Esophagus muscularis mucosa (tissue), 4 donors: ENCODE measurements around the gene CEL. TPM values are rescaled to one million over a fixed set of nuclear protein-coding genes. Genes with fewer than 3 reads are reported as not detected.

ENCODE experiments used
- DNase-seq: peaks from one replicate; pipeline ENCODE4 v3.0.0-alpha.2; 2017; ENCODE audit errors: extremely low spot score
- H3K27ac ChIP-seq, 4 donors: fragments of 200-600 bp; sonication (generic); replicated peaks in 1 of 4; 1 replicate in 3 of 4; 2 replicates in 1 of 4; pipeline ENCODE4 v1.5.1; 2016 to 2019; ENCODE audit warnings: mild to moderate bottlenecking in 1 of 4
- H3K27me3 ChIP-seq, 4 donors: fragments of 200-600 bp; sonication (generic); one replicate each; pipeline versions ENCODE4 v1.5.1 to v1.6.0; 2016 to 2019
- H3K36me3 ChIP-seq, 4 donors: fragments of 200-600 bp; sonication (generic); one replicate each; pipeline ENCODE4 v1.5.1; 2016 to 2019
- H3K4me1 ChIP-seq, 4 donors: fragments of 200-600 bp; sonication (generic); one replicate each; pipeline ENCODE4 v1.5.1; 2016 to 2019
- H3K4me3 ChIP-seq, 4 donors: fragments of 200-600 bp; sonication (generic); 1 replicate in 2 of 4; 2 replicates in 2 of 4; pipeline ENCODE4 v1.5.1; 2016 to 2019; ENCODE audit warnings: mild to moderate bottlenecking in 4 of 4, moderate library complexity in 1 of 4
- H3K9me3 ChIP-seq, 4 donors: fragments of 200-600 bp; sonication (generic); 1 replicate in 3 of 4; 2 replicates in 1 of 4; pipeline ENCODE4 v1.5.1; 2016 to 2019
- CTCF ChIP-seq, 3 experiments: fragments of 200-600 bp in 2 of 3; fragments of 450-650 bp in 1 of 3; sonication (generic) in 2 of 3; IDR thresholded peaks; one replicate each; pipeline ENCODE4 v1.5.1; 2017 to 2019; ENCODE audit warnings: antibody characterized with exemption in 3 of 3, mild to moderate bottlenecking in 2 of 3, moderate library complexity in 1 of 3
- EP300 ChIP-seq: sonication (generic); formaldehyde crosslinking; IDR thresholded peaks from one replicate; pipeline ENCODE4 v1.6.1; 2017; ENCODE audit warnings: antibody characterized with exemption
- POLR2A ChIP-seq: fragments of 450-650 bp; IDR thresholded peaks from one replicate; pipeline ENCODE4 v1.6.1; 2017; ENCODE audit warnings: antibody characterized with exemption, moderate library complexity, mild to moderate bottlenecking, low read depth
- POLR2AphosphoS5 ChIP-seq, 2 donors: sonication (generic); formaldehyde crosslinking; IDR thresholded peaks; one replicate each; pipeline ENCODE4 v1.6.1; 2017; ENCODE audit warnings: antibody characterized with exemption in 2 of 2
- WGBS: methylation state at CpG from one replicate; pipeline ENCODE4 v1.1.5; 2018; 5-methylcytosine and 5-hydroxymethylcytosine counted together
- intact Hi-C: fragments of 100-400 bp; cut with DNase I; formaldehyde crosslinking; loops from one replicate; pipeline ENCODE4 v1.15.1; 2023
- total RNA-seq, 4 donors: library from RNA; depleted of rRNA; stranded (reverse); fragments of >200 nt; gene quantifications; one replicate each; pipeline versions ENCODE4 v1.1.0 to v1.2.1, GENCODE V29; 2016

CEL gene
- total RNA-seq, 4 donors from 2014 or later = 0.17 to 0.42 (median 0.21) TPM

GRCh38 chr9:133064241-133065069, 2.7 kb downstream of the CEL start:
- TF ChIP-seq CTCF (IDR thresholded peaks at IDR 0.05) = no peak
- Histone ChIP-seq H3K36me3 (peaks cover 0 to 20% (median 5%) of the 10 kb centered on the region in 4 donors), H3K27ac (no peak overlapping the region), H3K9me3 (no peaks in the 10 kb centered on the region), H3K4me3 (no peak overlapping the region), H3K4me1 (peaks cover 0 to 10% (median 0%) of the 10 kb centered on the region in 4 donors), H3K27me3 (no peaks in the 10 kb centered on the region)
- DNase-seq = no peak
- intact Hi-C loops = no loop called here
- WGBS = 94% methylated on average over 15 of the region's 30 CpGs

- H3K27ac ChIP-seq = no peak overlapping the region
- intact Hi-C loops = no loop called here
- H3K4me1 ChIP-seq = peaks cover 0 to 6% (median 0%) of the 10 kb centered on the region in 4 donors
- H3K27me3 ChIP-seq = no peaks in the 10 kb centered on the region
- H3K9me3 ChIP-seq = no peaks in the 10 kb centered on the region
- H3K36me3 ChIP-seq = peaks cover 0 to 20% (median 5%) of the 10 kb centered on the region in 4 donors
- no peak for DNase-seq
- 97% methylated on average over 15 of the region's 17 CpGs for WGBS
- TF ChIP-seq POLR2A (no peak), EP300 (no peak), POLR2AphosphoS5 (IDR thresholded peaks at IDR 0.05) (no peak), CTCF (IDR thresholded peaks at IDR 0.05) (no peak)
- no peak overlapping the region for H3K4me3 ChIP-seq
These were observed 3.2 kb downstream of the CEL start for GRCh38 chr9:133065070-133065388.

GRCh38 chr9:133066181-133066983, 4.6 kb downstream of the CEL start:
- intact Hi-C loops = no loop called here
- no peaks in the 10 kb centered on the region for H3K27me3 ChIP-seq
- no peak overlapping the region for H3K27ac ChIP-seq
- no peak for DNase-seq
- WGBS = 93% methylated on average over 18 of the region's 25 CpGs
- TF ChIP-seq EP300 (no peak), POLR2A (no peak), POLR2AphosphoS5 (IDR thresholded peaks at IDR 0.05) (no peak), CTCF (IDR thresholded peaks at IDR 0.05) (no peak)
- H3K36me3 ChIP-seq = peaks cover 0 to 20% (median 9%) of the 10 kb centered on the region in 4 donors
- no peaks in the 10 kb centered on the region for H3K9me3 ChIP-seq
- H3K4me3 ChIP-seq = no peak overlapping the region
- H3K4me1 ChIP-seq = peaks cover 0 to under 1% (median 0%) of the 10 kb centered on the region in 4 donors

GRCh38 chr9:133067006-133067405, 5.2 kb downstream of the CEL start:
- H3K9me3 ChIP-seq = no peaks in the 10 kb centered on the region
- peaks cover 0 to 20% (median 9%) of the 10 kb centered on the region in 4 donors for H3K36me3 ChIP-seq
- no peak for TF ChIP-seq EP300
- TF ChIP-seq POLR2AphosphoS5 (IDR thresholded peaks at IDR 0.05) = no peak
- TF ChIP-seq POLR2A = no peak
- TF ChIP-seq CTCF (IDR thresholded peaks at IDR 0.05) = no peak
- 95% methylated on average over 10 of the region's 11 CpGs for WGBS
- DNase-seq = no peak
- no peak overlapping the region for H3K4me3 ChIP-seq
- intact Hi-C loops = no loop called here
- no peak overlapping the region for H3K27ac ChIP-seq
- H3K4me1 ChIP-seq = no peaks in the 10 kb centered on the region
- no peaks in the 10 kb centered on the region for H3K27me3 ChIP-seq
